Testis (tissue), 2 donors: ENCODE data around the gene RAPGEF4.

Experiments
- POLR2A ChIP-seq: fragments of 450-650 bp; IDR thresholded peaks from one replicate; pipeline ENCODE4 v1.6.1; 2017; ENCODE audit warnings: antibody characterized with exemption, mild to moderate bottlenecking, moderate library complexity
- TF ChIP-seq, protein P1 (sequence below), 3 experiments: fragments of 450-650 bp in 2 of 3; fragments of 200-600 bp in 1 of 3; sonication (generic) in 1 of 3; IDR thresholded peaks; one replicate each; pipeline ENCODE4 v1.5.1; 2016 to 2019; ENCODE audit warnings: antibody characterized with exemption in 3 of 3, mild to moderate bottlenecking in 2 of 3, moderate library complexity in 1 of 3

DNA sequence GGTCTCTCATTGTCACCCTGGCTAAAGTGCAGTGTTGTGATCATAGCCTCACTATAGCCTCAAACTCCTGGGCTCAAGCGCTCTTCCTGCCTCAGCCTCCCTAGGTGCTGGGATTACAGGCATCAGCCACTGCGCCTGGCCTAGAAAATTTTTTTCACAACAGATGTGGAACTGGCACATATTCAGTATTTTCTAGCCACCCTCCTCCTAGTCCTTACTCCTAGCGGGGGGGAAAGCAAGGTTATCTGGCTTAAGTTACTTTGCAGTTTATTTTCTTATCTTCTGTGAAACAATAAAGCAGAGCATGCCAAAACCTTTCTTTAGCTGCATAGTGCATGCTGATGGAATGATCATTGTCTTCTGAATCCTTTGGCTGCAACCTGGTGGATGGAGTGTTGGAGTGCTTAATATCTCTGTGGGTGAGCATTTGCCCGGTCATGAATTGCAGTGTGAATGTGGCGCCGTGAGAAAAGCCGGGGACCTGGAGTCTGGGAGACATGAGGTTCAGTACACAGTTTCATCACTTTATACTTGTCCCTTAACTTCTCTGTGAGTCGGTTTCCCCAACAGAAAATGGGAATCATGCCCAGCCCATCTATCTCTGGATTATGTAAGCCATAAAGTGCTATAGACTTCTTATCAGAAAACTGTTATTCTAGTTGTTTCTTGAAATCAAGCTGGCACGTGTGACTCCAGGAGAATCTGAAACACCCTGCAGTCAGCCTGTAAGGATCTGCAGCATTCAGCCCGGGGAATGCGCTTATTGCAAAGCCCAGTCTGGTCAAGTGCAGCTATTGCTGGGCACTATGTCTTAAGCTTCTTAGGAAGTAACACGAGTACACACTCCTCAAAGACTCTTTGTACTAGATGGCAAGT lies 301.8 kb downstream of the RAPGEF4 start:
- TF ChIP-seq, protein P1, sequence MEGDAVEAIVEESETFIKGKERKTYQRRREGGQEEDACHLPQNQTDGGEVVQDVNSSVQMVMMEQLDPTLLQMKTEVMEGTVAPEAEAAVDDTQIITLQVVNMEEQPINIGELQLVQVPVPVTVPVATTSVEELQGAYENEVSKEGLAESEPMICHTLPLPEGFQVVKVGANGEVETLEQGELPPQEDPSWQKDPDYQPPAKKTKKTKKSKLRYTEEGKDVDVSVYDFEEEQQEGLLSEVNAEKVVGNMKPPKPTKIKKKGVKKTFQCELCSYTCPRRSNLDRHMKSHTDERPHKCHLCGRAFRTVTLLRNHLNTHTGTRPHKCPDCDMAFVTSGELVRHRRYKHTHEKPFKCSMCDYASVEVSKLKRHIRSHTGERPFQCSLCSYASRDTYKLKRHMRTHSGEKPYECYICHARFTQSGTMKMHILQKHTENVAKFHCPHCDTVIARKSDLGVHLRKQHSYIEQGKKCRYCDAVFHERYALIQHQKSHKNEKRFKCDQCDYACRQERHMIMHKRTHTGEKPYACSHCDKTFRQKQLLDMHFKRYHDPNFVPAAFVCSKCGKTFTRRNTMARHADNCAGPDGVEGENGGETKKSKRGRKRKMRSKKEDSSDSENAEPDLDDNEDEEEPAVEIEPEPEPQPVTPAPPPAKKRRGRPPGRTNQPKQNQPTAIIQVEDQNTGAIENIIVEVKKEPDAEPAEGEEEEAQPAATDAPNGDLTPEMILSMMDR (IDR thresholded peaks at IDR 0.05) = no peak
- TF ChIP-seq POLR2A = no peak
